ENCODE data around the gene GNA12.
"Not testable (repeated sequence)": the region's sequence is repeated elsewhere in the genome, so short reads cannot be mapped to it uniquely, and the experiment has no call there.

GNA12 gene

GRCh38 chr7:2860627-2861133, 16.6 kb upstream of the GNA12 start:
- no peak for DNase-seq (ENCODE audit: low read depth)
- no peak for TF ChIP-seq CTCF (IDR thresholded peaks at IDR 0.05; ENCODE audit: insufficient read depth, low read depth, low read length, missing control alignments)
- H3K4me3 ChIP-seq (ENCODE audit: low read length) = no peak overlapping the region

- DNase-seq (ENCODE audit: low read depth) = no peak
These were observed 15.8 kb upstream of the GNA12 start for GRCh38 chr7:2859952-2860351.

GRCh38 chr7:2858621-2859020, 14.5 kb upstream of the GNA12 start:
- H3K4me3 ChIP-seq (ENCODE audit: low read length) = no peak overlapping the region
- no peak for TF ChIP-seq CTCF (IDR thresholded peaks at IDR 0.05; ENCODE audit: insufficient read depth, low read depth, low read length, missing control alignments)
- DNase-seq (ENCODE audit: low read depth) = no peak

More at GRCh38 chr7:2859952-2860351, 15.8 kb upstream of the GNA12 start:
- H3K4me3 ChIP-seq (ENCODE audit: low read length) = no peak overlapping the region
- TF ChIP-seq CTCF (IDR thresholded peaks at IDR 0.05; ENCODE audit: insufficient read depth, low read depth, low read length, missing control alignments) = no peak

GRCh38 chr7:2856388-2857169, 12.5 kb upstream of the GNA12 start:
- no peak for TF ChIP-seq CTCF (IDR thresholded peaks at IDR 0.05; ENCODE audit: insufficient read depth, low read depth, low read length, missing control alignments)
- DNase-seq (ENCODE audit: low read depth) = no peak
- no peak overlapping the region for H3K4me3 ChIP-seq (ENCODE audit: low read length)

GRCh38 chr7:2855386-2855785, 11.3 kb upstream of the GNA12 start:
- no peak for TF ChIP-seq CTCF (IDR thresholded peaks at IDR 0.05; ENCODE audit: insufficient read depth, low read depth, low read length, missing control alignments)
- peak; percentile 58 for DNase-seq (ENCODE audit: low read depth)
- H3K4me3 ChIP-seq (ENCODE audit: low read length) = no peak overlapping the region

GRCh38 chr7:2853552-2853951, 9.4 kb upstream of the GNA12 start:
- not testable (repeated sequence) for DNase-seq (ENCODE audit: low read depth); H3K4me3 ChIP-seq (ENCODE audit: low read length)

- TF ChIP-seq CTCF (IDR thresholded peaks at IDR 0.05; ENCODE audit: insufficient read depth, low read depth, low read length, missing control alignments) = no peak
- DNase-seq (ENCODE audit: low read depth) = peak; percentile 27
- H3K4me3 ChIP-seq (ENCODE audit: low read length) = no peak overlapping the region
These were observed 9.0 kb upstream of the GNA12 start for GRCh38 chr7:2853147-2853546.

Measured in epithelial cell of esophagus (primary cell).